H9 (cell line): Measurements from ENCODE around the gene NCOA1. TPM values are rescaled to one million over a fixed set of nuclear protein-coding genes. Genes with fewer than 3 reads are reported as not detected.
A peak's percentile ranks its signal among the peaks of the same experiment; 100 is the strongest.

Source experiments
- DNase-seq: peaks from one replicate; pipeline ENCODE4 v3.0.0-alpha.2; 2017
- H2AFZ ChIP-seq: one replicate; pipeline ENCODE4 v1.6.1; 2013; ENCODE audit warnings: mild to moderate bottlenecking, low read length, control low read depth, moderate library complexity
- H2AK5ac ChIP-seq: 2 replicates; pipeline ENCODE4 v1.6.1; 2013; ENCODE audit warnings: low read length, control low read depth, mixed read lengths; ENCODE audit not compliant: insufficient read length
- H2BK120ac ChIP-seq: one replicate; pipeline ENCODE4 v1.6.1; 2013; ENCODE audit warnings: low read depth, mild to moderate bottlenecking, low read length, control low read depth, inconsistent platforms; ENCODE audit not compliant: poor library complexity, severe bottlenecking
- H2BK12ac ChIP-seq: 2 replicates; pipeline ENCODE4 v1.6.1; 2013; ENCODE audit warnings: low read length, control low read depth, mixed read lengths, low read depth; ENCODE audit not compliant: insufficient read length
- H2BK15ac ChIP-seq: 2 replicates; pipeline ENCODE4 v1.6.1; 2013; ENCODE audit warnings: low read depth, low read length, control low read depth
- H2BK20ac ChIP-seq: one replicate; pipeline ENCODE4 v1.6.1; 2013; ENCODE audit warnings: low read depth, mild to moderate bottlenecking, low read length, control low read depth, inconsistent platforms; ENCODE audit not compliant: poor library complexity, severe bottlenecking
- H2BK5ac ChIP-seq: 2 replicates; pipeline ENCODE4 v1.6.1; 2013; ENCODE audit warnings: low read length, control low read depth, mixed read lengths; ENCODE audit not compliant: insufficient read length
- H3K14ac ChIP-seq: 2 replicates; pipeline ENCODE4 v1.6.1; 2013; ENCODE audit warnings: low read length, control low read depth; ENCODE audit not compliant: insufficient read depth
- H3K18ac ChIP-seq: 2 replicates; pipeline ENCODE4 v1.6.1; 2013; ENCODE audit warnings: low read depth, mild to moderate bottlenecking, mixed read lengths, low read length, control low read depth; ENCODE audit not compliant: insufficient read length
- H3K23ac ChIP-seq: 2 replicates; pipeline ENCODE4 v1.6.1; 2013; ENCODE audit warnings: low read length, control low read depth, mixed read lengths, low read depth; ENCODE audit not compliant: insufficient read length
- H3K23me2 ChIP-seq: 2 replicates; pipeline ENCODE4 v1.6.1; 2013; ENCODE audit warnings: low read depth, mild to moderate bottlenecking, mixed read lengths, low read length, control low read depth; ENCODE audit not compliant: insufficient read length, poor library complexity, severe bottlenecking
- H3K27ac ChIP-seq: 2 replicates; pipeline ENCODE4 v1.5.1; 2013; ENCODE audit warnings: low read length, control low read depth, mixed read lengths, low read depth; ENCODE audit not compliant: insufficient read length
- H3K27me3 ChIP-seq: 2 replicates; pipeline ENCODE4 v1.6.1; 2013; ENCODE audit warnings: low read length, control low read depth, inconsistent platforms; ENCODE audit not compliant: insufficient read depth
- H3K4ac ChIP-seq: 2 replicates; pipeline ENCODE4 v1.6.1; 2013; ENCODE audit warnings: low read depth, mild to moderate bottlenecking, control low read depth, inconsistent platforms, low read length, moderate library complexity
- H3K4me1 ChIP-seq: 2 replicates; pipeline ENCODE4 v1.6.1; 2013; ENCODE audit warnings: low read length, control low read depth, inconsistent platforms; ENCODE audit not compliant: insufficient read depth
- H3K4me2 ChIP-seq: 2 replicates; pipeline ENCODE4 v1.6.1; 2013; ENCODE audit warnings: low read length, control low read depth, mixed read lengths; ENCODE audit not compliant: insufficient read length, insufficient read depth
- H3K56ac ChIP-seq: 2 replicates; pipeline ENCODE4 v1.6.1; 2013; ENCODE audit warnings: low read depth, mild to moderate bottlenecking, mixed read lengths, low read length, control low read depth; ENCODE audit not compliant: insufficient read length
- H3K79me1 ChIP-seq: 2 replicates; pipeline ENCODE4 v1.6.1; 2013; ENCODE audit warnings: low read depth, mild to moderate bottlenecking, moderate library complexity, low read length, control low read depth, inconsistent platforms; ENCODE audit not compliant: insufficient read depth, poor library complexity, severe bottlenecking
- H3K79me2 ChIP-seq: 2 replicates; pipeline ENCODE4 v1.6.1; 2013; ENCODE audit warnings: low read length, control low read depth, inconsistent platforms; ENCODE audit not compliant: insufficient read depth
- H3K9ac ChIP-seq: 2 replicates; pipeline ENCODE4 v1.6.1; 2013; ENCODE audit warnings: low read length, control low read depth, mixed read lengths; ENCODE audit not compliant: insufficient read length; ENCODE audit errors: extremely low read depth
- H3K9me3 ChIP-seq: one replicate; pipeline ENCODE4 v1.6.1; 2013; ENCODE audit warnings: low read depth, low read length, inconsistent platforms; ENCODE audit not compliant: control insufficient read depth
- H3T11ph ChIP-seq: one replicate; pipeline ENCODE4 v1.6.1; 2013; ENCODE audit warnings: mild to moderate bottlenecking, low read length, control low read depth, inconsistent platforms
- H4K20me1 ChIP-seq: one replicate; pipeline ENCODE4 v1.6.1; 2013; ENCODE audit not compliant: control insufficient read depth, insufficient read length, insufficient read depth
- H4K5ac ChIP-seq: 2 replicates; pipeline ENCODE4 v1.6.1; 2013; ENCODE audit warnings: low read depth, mild to moderate bottlenecking, mixed read lengths, low read length, control low read depth; ENCODE audit not compliant: insufficient read length
- H4K8ac ChIP-seq: replicated peaks from 2 replicates; pipeline ENCODE4 v1.6.1; 2013; ENCODE audit warnings: low read length, control low read depth, mixed read lengths, low read depth; ENCODE audit not compliant: insufficient read length
- H4K91ac ChIP-seq: 2 replicates; pipeline ENCODE4 v1.6.1; 2013; ENCODE audit warnings: low read depth, mild to moderate bottlenecking, moderate library complexity, mixed read lengths, low read length, control low read depth; ENCODE audit not compliant: insufficient read length
- H3K27ac Mint-ChIP-seq, 3 experiments: 2 replicates in 2 of 3; 3 replicates in 1 of 3; pipeline ENCODE4 v1.8.0; 2020 to 2021; ENCODE audit warnings: mixed read lengths in 3 of 3, mild to moderate bottlenecking in 1 of 3, moderate library complexity in 1 of 3
- H3K27me3 Mint-ChIP-seq: 2 replicates; pipeline ENCODE4 v1.8.0; 2021; ENCODE audit warnings: low read depth, mild to moderate bottlenecking, moderate library complexity, mixed read lengths
- H3K36me3 Mint-ChIP-seq, 3 experiments: 2 replicates in 2 of 3; 3 replicates in 1 of 3; pipeline ENCODE4 v1.8.0; 2020 to 2021; ENCODE audit warnings: low read depth in 3 of 3, mixed read lengths in 3 of 3; ENCODE audit not compliant: insufficient read depth in 1 of 3
- H3K4me1 Mint-ChIP-seq, 2 experiments: 2 replicates each; pipeline ENCODE4 v1.8.0; 2020; ENCODE audit warnings: mixed read lengths in 2 of 2
- H3K4me3 Mint-ChIP-seq, 2 experiments: 2 replicates in 1 of 2; 3 replicates in 1 of 2; pipeline ENCODE4 v1.8.0; 2020 to 2021; ENCODE audit warnings: mild to moderate bottlenecking in 2 of 2, mixed read lengths in 2 of 2, moderate library complexity in 1 of 2
- H3K9me3 Mint-ChIP-seq, 2 experiments: 2 replicates in 1 of 2; 3 replicates in 1 of 2; pipeline ENCODE4 v1.8.0; 2020; ENCODE audit warnings: mild to moderate bottlenecking in 2 of 2, mixed read lengths in 2 of 2, moderate library complexity in 1 of 2
- WGBS: extraction: QIAGEN DNeasy Blood & Tissue Kit; methylation state at CpG from one replicate; pipeline ENCODE4 v1.1.7; 2013; ENCODE audit warnings: missing lambda C conversion rate, low lambda C conversion rate, mixed read lengths; ENCODE audit not compliant: insufficient read length; ENCODE audit errors: extremely low coverage; 5-methylcytosine and 5-hydroxymethylcytosine counted together
- total RNA-seq: library from RNA; stranded (reverse); gene quantifications from 2 replicates; pipeline ENCODE4 v1.2.1, GENCODE V29; 2021
- TF ChIP-seq, protein P1 (sequence below): fragments of 200-600 bp; sonication (generic); conservative IDR thresholded peaks from 3 replicates; pipeline ENCODE4 v1.8.0; 2021; ENCODE audit warnings: antibody characterized with exemption, mild to moderate bottlenecking

NCOA1 gene
- total RNA-seq, 1 experiment from 2014 or later, result 14.8 TPM

DNA sequence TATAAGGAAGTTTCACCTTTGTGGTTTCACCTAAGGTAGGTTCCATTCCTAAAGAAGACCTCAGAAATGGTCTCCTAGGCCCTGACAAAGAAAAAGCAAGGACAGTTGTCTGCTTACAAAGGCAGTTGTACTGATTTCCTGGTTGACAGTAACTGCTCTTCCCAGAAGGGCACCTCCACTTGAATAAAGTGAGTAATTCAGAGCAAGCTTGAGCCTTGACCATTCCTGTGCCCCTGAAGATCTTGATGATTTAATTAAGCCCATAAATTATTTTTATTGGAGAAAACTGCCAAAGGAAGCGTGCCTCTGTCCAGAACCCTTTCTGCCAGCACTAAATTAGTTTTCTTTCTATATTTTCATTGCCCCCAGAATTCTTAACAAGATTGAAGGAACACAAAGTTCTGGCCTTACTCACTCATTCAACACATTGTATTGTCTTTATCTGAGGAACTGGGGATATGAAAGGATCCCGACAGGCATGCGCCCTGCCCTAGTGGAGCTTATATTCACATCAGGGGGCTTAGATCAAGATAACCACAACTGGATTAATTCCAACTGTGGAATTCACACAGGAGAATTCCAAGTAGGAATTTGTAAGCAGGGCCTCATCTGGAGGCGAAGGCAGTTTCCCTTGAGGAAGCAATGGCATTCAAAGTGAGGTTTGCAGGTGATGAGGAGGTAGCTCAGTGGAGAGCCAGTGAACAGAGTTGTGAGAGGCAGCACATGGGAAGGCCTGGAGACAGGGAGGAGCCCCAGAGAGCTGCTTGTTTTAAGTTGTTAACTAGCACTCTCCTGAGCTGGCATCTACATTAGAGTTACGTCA, 280.9 kb downstream of the NCOA1 start:
- TF ChIP-seq, protein P1, sequence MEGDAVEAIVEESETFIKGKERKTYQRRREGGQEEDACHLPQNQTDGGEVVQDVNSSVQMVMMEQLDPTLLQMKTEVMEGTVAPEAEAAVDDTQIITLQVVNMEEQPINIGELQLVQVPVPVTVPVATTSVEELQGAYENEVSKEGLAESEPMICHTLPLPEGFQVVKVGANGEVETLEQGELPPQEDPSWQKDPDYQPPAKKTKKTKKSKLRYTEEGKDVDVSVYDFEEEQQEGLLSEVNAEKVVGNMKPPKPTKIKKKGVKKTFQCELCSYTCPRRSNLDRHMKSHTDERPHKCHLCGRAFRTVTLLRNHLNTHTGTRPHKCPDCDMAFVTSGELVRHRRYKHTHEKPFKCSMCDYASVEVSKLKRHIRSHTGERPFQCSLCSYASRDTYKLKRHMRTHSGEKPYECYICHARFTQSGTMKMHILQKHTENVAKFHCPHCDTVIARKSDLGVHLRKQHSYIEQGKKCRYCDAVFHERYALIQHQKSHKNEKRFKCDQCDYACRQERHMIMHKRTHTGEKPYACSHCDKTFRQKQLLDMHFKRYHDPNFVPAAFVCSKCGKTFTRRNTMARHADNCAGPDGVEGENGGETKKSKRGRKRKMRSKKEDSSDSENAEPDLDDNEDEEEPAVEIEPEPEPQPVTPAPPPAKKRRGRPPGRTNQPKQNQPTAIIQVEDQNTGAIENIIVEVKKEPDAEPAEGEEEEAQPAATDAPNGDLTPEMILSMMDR, result no peak
- Histone ChIP-seq H3K9me3 (no peaks in the 10 kb centered on the region), H2AFZ (no peak overlapping the region), H3K4me2 (no peak overlapping the region), H3K9ac (no peak overlapping the region), H3K4me1 (no peaks in the 10 kb centered on the region), H4K5ac (no peak overlapping the region), H2AK5ac (no peak overlapping the region), H2BK5ac (no peak overlapping the region), H2BK15ac (no peak overlapping the region), H3K18ac (no peak overlapping the region), H4K8ac (no peak overlapping the region), H3K79me1 (no peaks in the 10 kb centered on the region), H3K23ac (no peak overlapping the region), H3T11ph (no peak overlapping the region), H2BK12ac (no peak overlapping the region), H3K79me2 (no peaks in the 10 kb centered on the region), H4K20me1 (no peaks in the 10 kb centered on the region), H2BK20ac (no peak overlapping the region), H4K91ac (no peak overlapping the region), H3K27me3 (no peaks in the 10 kb centered on the region), H3K27ac (no peak overlapping the region), H2BK120ac (no peak overlapping the region), H3K23me2 (no peaks in the 10 kb centered on the region), H3K56ac (no peak overlapping the region), H3K4ac (no peak overlapping the region), H3K14ac (no peak overlapping the region)
- Mint-ChIP-seq H3K36me3 (peaks cover 5 to 25% (median 9%) of the 10 kb centered on the region in 3 experiments), H3K4me3 (no peak overlapping the region), H3K27me3 (no peaks in the 10 kb centered on the region; the same call in 1 of the 2 replicates), H3K27ac (peak overlapping the region in 2 of 3 experiments; percentile 5 to 21; a peak in 3 of 7 replicates), H3K9me3 (peaks cover 0 to 3% of the 10 kb centered on the region in 2 experiments; a peak in 1 of 5 replicates), H3K4me1 (peaks cover 19 to 22% of the 10 kb centered on the region in 2 experiments)
- no CpG with 5 or more reads among the region's 5 CpGs for WGBS
- DNase-seq, result no peak
